Testis (tissue), 3 donors: ENCODE measurements around the gene HNMT. TPM values are rescaled to one million over a fixed set of nuclear protein-coding genes. Genes with fewer than 3 reads are reported as not detected.

Experiments used
- DNase-seq: peaks from one replicate; pipeline ENCODE4 v3.0.0-alpha.2; 2019
- H3K27ac ChIP-seq, 2 donors: fragments of 200-600 bp; sonication (generic); one replicate each; pipeline ENCODE4 v1.5.1; 2019
- H3K27me3 ChIP-seq: fragments of 200-600 bp; sonication (generic); one replicate; pipeline ENCODE4 v1.5.1; 2019
- H3K36me3 ChIP-seq: fragments of 200-600 bp; sonication (generic); one replicate; pipeline ENCODE4 v1.5.1; 2017; ENCODE audit warnings: low read depth; ENCODE audit errors: missing control alignments
- H3K4me1 ChIP-seq: fragments of 200-600 bp; sonication (generic); one replicate; pipeline ENCODE4 v1.5.1; 2019
- H3K4me3 ChIP-seq, 2 donors: fragments of 200-600 bp; sonication (generic); one replicate each; pipeline ENCODE4 v1.5.1; 2017 to 2019
- H3K9me3 ChIP-seq: fragments of 200-600 bp; sonication (generic); one replicate; pipeline ENCODE4 v1.5.1; 2017
- CTCF ChIP-seq, 3 experiments: fragments of 450-650 bp in 2 of 3; fragments of 200-600 bp in 1 of 3; sonication (generic) in 1 of 3; IDR thresholded peaks; one replicate each; pipeline ENCODE4 v1.5.1; 2016 to 2019; ENCODE audit warnings: antibody characterized with exemption in 3 of 3, mild to moderate bottlenecking in 2 of 3, moderate library complexity in 1 of 3
- POLR2A ChIP-seq: fragments of 450-650 bp; IDR thresholded peaks from one replicate; pipeline ENCODE4 v1.6.1; 2017; ENCODE audit warnings: antibody characterized with exemption, mild to moderate bottlenecking, moderate library complexity
- WGBS, 2 donors: methylation state at CpG; one replicate each; pipeline ENCODE4 v1.1.5; 2018; 5-methylcytosine and 5-hydroxymethylcytosine counted together
- intact Hi-C: fragments of 100-400 bp; cut with DNase I; formaldehyde crosslinking; loops from one replicate; pipeline ENCODE4 v1.15.1; 2023; ENCODE audit warnings: low total_unique reads
- polyA plus RNA-seq: library from polyadenylated mRNA; stranded (reverse); fragments of 350-450 nt; fragmentation: Illumina TruSeq; extraction: RNeasy Lipid Tissue Mini Kit (QIAGEN cat#74804); gene quantifications from one replicate; pipeline ENCODE4 v1.2.3, GENCODE V29; 2014; ENCODE audit warnings: low read depth, low replicate concordance; ENCODE audit not compliant: insufficient read depth
- total RNA-seq, 2 donors: library from RNA; depleted of rRNA; stranded (reverse); fragments of >200 nt; gene quantifications; one replicate each; pipeline ENCODE4 v1.2.3, GENCODE V29; 2016

HNMT gene
- total and polyA plus RNA-seq, 3 donors from 2014 or later, result 13.6 to 20.8 (median 15.7) TPM

- TF ChIP-seq POLR2A, result no peak
- no peak for TF ChIP-seq CTCF (IDR thresholded peaks at IDR 0.05)
- Histone ChIP-seq H3K27ac (no peak overlapping the region), H3K27me3 (no peaks in the 10 kb centered on the region), H3K36me3 (no peaks in the 10 kb centered on the region), H3K9me3 (no peaks in the 10 kb centered on the region), H3K4me3 (no peak overlapping the region), H3K4me1 (no peaks in the 10 kb centered on the region)
- WGBS, 2 donors, result 82 to 85% methylated on average over 6 of the region's 6 CpGs
- no peak for DNase-seq
- intact Hi-C loops, result no loop called here
Observed at GRCh38 chr2:138026111-138027020, 62.1 kb downstream of the HNMT start.

- H3K4me3 ChIP-seq, result no peak overlapping the region
- no peak for DNase-seq
- no peak for TF ChIP-seq POLR2A
- no peak for TF ChIP-seq CTCF (IDR thresholded peaks at IDR 0.05)
- no peaks in the 10 kb centered on the region for H3K9me3 ChIP-seq
- WGBS, 2 donors, result 54 to 70% methylated on average over 2 of the region's 2 CpGs
- intact Hi-C loops, result no loop called here
- no peaks in the 10 kb centered on the region for H3K36me3 ChIP-seq
- no peaks in the 10 kb centered on the region for H3K27me3 ChIP-seq
- H3K27ac ChIP-seq, result no peak overlapping the region
- no peaks in the 10 kb centered on the region for H3K4me1 ChIP-seq
Observed at GRCh38 chr2:138028538-138028937, 64.3 kb downstream of the HNMT start.

DNA sequence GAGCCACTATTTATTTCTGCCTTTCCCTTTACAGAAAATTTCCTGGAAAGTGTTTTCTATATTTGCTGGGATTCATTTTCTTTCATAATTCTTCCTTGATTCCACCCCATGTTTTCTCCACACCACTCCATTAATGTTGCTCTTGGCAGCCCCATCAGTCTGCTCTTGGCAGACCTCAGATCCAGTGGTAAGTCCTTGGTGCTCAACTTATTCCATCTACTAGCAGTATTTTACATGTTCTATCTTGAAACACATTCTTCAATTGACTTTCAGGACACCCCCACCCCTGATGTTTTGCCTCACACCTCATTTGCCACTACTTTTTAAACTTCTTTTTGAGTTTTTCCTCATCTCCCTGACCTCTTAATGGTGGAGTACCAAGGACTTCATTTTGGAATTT lies 65.0 kb downstream of the HNMT start:
- peak; percentile 42 for DNase-seq
- no peak for TF ChIP-seq CTCF (IDR thresholded peaks at IDR 0.05)
- no peak for TF ChIP-seq POLR2A
- no peak overlapping the region for H3K4me3 ChIP-seq
- H3K36me3 ChIP-seq, result no peaks in the 10 kb centered on the region
- no peaks in the 10 kb centered on the region for H3K27me3 ChIP-seq
- no peaks in the 10 kb centered on the region for H3K9me3 ChIP-seq
- no peak overlapping the region for H3K27ac ChIP-seq
- intact Hi-C loops, result no loop called here
- H3K4me1 ChIP-seq, result no peaks in the 10 kb centered on the region

- WGBS, 2 donors, result 94 to 97% methylated on average over 3 of the region's 3 CpGs
- Histone ChIP-seq H3K4me3 (no peak overlapping the region), H3K9me3 (no peaks in the 10 kb centered on the region), H3K27me3 (no peaks in the 10 kb centered on the region), H3K36me3 (no peaks in the 10 kb centered on the region), H3K27ac (no peak overlapping the region), H3K4me1 (no peaks in the 10 kb centered on the region)
- intact Hi-C loops, result no loop called here
- DNase-seq, result no peak
- TF ChIP-seq POLR2A (no peak), CTCF (IDR thresholded peaks at IDR 0.05) (no peak)
Observed at GRCh38 chr2:138030459-138030858, 66.2 kb downstream of the HNMT start.

DNA sequence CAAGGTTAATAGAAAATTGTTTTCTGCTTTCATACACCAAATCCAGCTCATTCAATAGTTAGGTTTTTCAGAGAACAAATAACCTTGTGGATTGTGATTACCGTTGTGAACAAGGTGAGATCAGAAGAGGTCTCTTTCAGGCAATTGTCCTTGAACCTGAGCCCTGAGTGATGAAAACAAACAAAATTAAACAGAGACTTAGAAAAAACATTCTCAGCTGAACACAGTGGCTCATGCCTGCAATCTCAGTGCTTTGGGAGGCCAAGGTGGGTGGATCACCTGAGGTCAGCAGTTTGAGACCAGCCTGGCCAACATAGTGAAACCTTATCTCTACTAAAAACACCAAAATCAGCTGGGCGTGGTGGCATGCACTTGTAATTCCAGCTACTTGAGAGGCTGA lies 68.1 kb downstream of the HNMT start:
- 54 to 60% methylated on average over 2 of the region's 2 CpGs for WGBS, 2 donors
- DNase-seq, result no peak
- no peak overlapping the region for H3K4me3 ChIP-seq
- no peaks in the 10 kb centered on the region for H3K4me1 ChIP-seq
- intact Hi-C loops, result no loop called here
- no peaks in the 10 kb centered on the region for H3K36me3 ChIP-seq
- no peak overlapping the region for H3K27ac ChIP-seq
- TF ChIP-seq POLR2A (no peak), CTCF (IDR thresholded peaks at IDR 0.05) (no peak)
- no peaks in the 10 kb centered on the region for H3K9me3 ChIP-seq
- no peaks in the 10 kb centered on the region for H3K27me3 ChIP-seq
